HG02885 (cell line): ENCODE data around the gene ATP5MC3.

Experiments
- ATAC-seq: cut with Tn5 transposase; IDR thresholded peaks from one replicate; pipeline ENCODE4 v1.9.1; 2021; ENCODE audit warnings: mild to moderate bottlenecking; ENCODE audit not compliant: unreplicated experiment, poor library complexity

The ATP5MC3 gene

GRCh38 chr2:175169191-175169590 is 12.3 kb downstream of the ATP5MC3 start:
- ATAC-seq = no peak

DNA sequence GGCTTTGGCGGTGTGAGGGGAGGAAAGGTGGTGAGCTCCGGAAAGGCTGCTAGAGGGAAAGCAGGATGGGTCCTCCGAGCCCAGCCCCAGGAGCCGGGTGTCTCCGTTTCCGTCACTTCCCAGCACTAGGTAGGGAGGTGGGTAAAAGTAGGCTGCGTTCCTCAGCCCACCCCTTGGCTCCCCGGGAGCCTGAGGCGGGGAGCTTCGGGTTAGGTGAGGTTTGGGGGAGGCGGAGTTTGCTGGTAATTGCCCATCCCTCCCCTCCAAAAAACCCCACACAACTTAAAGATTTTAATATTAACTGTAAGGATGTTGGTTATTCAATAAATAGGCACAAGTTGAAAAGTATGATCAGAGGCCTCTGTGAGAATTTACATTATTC is 13.0 kb downstream of the ATP5MC3 start:
- peak; percentile 29 for ATAC-seq

DNA sequence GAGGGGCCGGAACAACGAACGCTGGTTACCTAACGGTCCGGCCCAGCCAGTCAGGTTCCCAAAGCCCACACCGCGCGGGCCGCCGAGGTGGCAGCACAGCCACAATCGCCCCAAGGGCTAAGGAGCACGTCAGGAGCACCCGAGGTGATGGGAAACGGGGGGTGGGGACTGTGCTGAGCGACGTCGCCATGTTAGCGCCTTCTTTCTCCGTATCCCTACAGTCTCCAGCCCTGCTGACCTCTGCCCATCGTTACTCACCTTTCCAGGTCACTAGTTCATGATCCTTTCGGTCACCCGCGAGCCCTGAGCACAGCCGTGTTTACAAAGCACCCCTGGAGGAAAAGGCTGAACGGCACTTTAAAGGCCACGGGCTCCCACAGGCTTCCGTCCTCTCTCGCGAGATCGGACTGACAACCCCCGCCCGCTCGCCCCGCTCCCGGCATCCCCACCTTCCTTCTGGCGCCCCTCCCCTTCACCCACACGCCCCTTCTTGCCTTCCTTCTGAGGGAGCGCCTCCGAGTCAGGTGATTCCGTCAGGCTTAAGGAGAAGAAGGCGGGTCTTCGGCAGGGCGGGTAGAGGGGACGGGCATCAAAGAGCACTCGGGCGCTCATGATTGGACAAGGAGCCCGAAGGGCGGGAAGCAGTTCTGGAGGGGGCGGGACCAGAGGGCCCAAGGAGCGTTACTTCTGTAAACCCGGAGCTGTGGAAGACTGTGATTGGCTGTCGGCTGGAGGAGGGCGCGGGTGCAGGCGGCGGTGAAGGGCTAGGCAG is 13.5 kb downstream of the ATP5MC3 start, which contains the start of gene ATF2:
TSS of gene ATF2 (minus strand) at position 412 of the 772 bp plus-strand sequence. CDS start 31,760 bp downstream, outside the sequence.
- ATAC-seq = peak; percentile 95

- peak; percentile 3 for ATAC-seq
These were observed 14.3 kb downstream of the ATP5MC3 start for GRCh38 chr2:175167076-175167791.

- ATAC-seq = no peak
These were observed 15.2 kb downstream of the ATP5MC3 start for GRCh38 chr2:175166216-175166824.

DNA sequence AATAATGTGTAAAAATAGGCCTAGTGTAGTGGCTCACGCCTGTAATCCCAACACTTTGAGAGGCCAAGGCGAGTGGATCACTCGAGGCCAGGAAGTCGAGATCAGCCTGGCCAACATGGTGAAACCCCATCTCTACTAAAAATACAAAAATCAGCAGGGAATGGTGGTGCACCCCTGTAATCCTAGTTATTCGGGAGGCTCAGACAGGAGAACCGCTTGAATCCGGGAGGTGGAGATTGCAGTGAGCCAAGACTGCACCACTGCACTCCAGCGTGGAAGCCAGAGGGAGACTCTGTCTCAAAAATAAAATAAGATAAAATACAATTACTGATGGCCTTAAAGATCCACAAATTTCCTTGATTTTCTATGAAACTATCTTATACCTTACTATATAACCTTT is 17.3 kb downstream of the ATP5MC3 start:
- ATAC-seq = no peak

- ATAC-seq = no peak
These were observed 22.6 kb downstream of the ATP5MC3 start for GRCh38 chr2:175158894-175159293.

DNA sequence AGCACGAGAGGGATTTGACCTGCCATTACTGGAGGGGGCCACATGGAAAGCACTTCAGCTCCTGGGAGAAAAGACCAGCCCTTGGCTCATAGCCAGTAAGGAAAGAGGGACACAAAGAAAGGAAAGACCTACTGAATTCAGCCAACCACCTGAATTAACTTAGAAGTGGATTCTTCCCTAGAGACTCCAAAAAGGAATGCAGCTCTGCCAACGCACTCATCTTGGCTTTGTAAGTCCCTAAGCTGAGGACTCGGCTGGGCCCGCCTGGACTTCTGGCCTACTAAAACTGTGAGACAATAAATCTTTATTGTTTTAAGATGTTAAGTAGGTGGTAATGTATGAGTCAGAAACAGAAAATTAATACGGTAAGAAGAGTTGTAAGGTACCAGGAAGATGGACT is 25.0 kb downstream of the ATP5MC3 start:
- ATAC-seq = no peak

DNA sequence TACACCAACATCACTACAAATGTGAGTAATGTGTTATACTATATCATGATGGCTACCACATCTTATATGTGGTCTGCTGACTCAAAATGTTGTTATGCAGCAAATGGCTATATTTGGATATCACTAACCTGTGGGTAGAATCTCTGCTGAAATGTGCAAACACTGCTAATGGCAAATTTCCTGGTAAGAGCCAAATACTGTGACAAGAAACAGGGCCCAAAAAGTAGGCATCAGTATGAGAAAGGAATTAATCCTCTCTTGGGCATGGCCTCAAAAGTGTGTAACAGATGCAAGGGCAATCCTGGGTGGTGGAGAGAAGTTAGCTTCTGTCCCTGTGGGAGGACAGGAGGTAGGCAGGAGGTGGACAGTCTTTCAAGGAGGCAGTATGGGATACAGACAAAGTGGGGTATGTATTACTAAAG is 26.8 kb downstream of the ATP5MC3 start:
- ATAC-seq = peak; percentile 85

DNA sequence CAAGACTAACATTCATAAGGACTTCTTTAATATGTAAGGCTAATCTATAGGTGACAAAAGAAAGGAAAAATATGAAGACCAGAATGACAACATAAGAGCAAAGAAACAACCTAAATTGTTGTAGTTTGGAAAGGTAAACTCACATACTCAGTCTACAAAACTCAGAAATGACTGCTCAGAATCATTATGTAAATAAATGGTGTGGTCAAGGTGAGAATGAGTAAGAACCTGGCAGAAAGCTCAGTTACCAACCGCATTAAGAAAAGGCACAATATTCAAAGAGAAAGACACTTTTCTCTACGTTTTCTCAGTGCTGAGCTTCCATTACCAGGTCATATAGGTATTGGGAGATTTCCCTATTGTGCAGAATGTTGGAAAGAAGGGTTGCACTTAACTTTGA is 29.3 kb downstream of the ATP5MC3 start:
- ATAC-seq = peak; percentile 79

DNA sequence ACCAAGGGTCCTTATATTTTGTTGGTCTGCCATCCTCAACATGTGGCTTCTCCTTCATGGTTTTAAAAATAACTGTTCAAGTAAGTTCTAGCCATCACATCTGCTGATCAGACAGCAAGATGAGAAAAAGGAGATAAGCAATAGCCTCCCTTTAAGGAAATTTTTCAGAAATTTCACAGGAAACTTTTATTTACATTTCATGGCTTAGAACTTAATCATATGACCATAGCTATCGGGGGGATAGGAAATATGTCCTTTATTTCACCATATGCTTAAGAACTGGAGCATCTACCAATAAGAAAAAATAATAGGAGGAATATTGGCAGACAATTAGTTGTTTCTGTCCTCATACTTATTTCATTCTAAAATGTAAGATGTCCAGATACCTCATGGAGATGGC is 29.7 kb downstream of the ATP5MC3 start:
- ATAC-seq = no peak

- ATAC-seq = no peak
These were observed 34.3 kb downstream of the ATP5MC3 start for GRCh38 chr2:175147186-175147585.

GRCh38 chr2:175143678-175144077 is 37.8 kb downstream of the ATP5MC3 start:
- ATAC-seq = no peak

DNA sequence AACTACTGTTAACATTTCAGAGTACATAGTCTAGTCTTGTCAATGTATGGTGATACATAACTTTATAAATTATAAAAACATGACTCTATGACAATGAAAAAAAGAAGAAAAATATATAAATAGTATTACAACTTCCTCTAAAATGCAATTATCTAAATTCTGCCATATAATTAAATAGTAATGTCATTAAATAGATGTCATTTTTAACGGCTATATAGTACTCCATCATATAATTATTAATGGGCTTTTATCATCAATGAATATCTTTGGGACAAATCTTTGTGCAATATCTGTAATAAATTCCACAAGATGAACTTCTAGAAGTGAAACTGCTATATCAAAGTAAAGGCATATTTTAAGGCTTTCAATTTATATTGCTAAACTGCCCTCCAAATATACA is 38.3 kb downstream of the ATP5MC3 start:
- ATAC-seq = no peak

- ATAC-seq = no peak
These were observed 41.2 kb downstream of the ATP5MC3 start for GRCh38 chr2:175140332-175140731.

DNA sequence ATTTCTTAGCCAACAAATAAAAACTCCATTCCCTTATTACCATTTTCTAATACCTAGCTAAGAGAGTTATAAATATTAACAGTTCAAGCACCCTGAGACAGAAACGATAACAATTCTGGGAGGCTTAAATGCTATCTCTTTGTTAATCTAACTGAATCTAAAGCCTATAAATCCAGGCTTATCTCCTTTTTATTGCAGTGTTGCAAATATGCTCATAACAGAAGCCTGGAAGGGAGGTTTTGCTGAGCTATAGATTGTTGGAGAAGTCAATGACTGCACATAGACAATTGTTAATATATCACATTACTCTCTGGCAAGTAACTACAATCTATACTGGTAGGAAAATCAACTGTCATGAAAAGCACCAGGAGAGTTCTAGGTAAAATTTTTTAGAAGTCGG is 43.7 kb downstream of the ATP5MC3 start:
- no peak for ATAC-seq

DNA sequence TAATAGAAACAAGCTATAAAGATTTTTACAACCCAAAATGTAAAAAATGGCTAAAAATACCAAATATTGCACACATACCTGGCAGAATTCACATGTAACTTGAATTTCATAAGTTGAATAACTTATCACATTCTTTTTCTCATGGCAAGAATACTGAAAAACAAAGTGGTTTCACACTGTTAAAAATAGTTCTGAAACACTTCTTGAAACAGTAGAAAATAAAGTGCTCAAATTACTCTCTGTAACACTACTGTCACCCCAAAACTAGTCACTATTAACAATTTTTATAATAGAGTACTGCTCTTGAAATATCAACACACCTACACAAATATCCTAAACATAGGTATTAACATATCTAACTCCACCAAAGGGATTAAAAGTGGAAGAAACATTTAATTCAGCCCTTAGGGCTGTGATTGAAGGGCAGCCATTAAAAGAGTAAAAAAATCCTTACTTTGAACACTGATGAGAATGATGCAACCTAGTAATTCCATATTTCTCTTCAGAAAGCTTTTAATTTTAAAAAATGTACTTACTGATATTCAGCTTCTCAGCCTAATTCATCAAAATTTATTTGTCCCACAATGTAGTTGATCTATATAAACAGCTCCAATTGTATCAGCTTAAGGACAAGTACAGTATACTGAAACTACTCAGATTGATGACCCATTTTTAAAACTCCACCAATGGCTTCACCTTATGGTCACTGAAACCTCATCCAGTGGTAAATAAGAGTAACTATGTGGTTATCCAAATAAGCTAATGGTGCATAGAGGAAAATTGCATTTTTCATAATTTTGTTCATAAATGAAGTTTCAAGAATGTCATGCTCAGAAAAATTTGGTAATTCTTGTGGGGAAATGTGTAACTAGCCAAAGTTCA is 44.9 kb downstream of the ATP5MC3 start:
- peak; percentile 82 for ATAC-seq

DNA sequence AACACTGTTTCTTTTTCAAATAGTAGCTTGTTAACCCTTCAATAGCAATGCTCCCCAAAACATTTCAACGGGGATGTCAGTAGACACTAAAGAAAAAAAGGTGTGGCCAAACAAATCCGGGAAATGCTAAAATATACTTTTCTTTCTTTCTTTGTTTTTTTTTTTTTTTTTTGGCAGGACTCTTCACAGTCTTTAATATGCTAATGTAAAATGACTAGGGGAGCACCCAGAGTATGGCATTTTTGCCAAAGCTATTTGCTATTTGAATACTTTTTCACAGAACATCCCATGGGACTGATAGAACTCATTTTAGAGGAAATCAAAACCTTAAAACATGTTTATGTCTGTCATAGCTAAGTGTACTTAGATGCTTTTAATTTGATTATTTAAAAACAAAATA is 45.6 kb downstream of the ATP5MC3 start:
- ATAC-seq = no peak

DNA sequence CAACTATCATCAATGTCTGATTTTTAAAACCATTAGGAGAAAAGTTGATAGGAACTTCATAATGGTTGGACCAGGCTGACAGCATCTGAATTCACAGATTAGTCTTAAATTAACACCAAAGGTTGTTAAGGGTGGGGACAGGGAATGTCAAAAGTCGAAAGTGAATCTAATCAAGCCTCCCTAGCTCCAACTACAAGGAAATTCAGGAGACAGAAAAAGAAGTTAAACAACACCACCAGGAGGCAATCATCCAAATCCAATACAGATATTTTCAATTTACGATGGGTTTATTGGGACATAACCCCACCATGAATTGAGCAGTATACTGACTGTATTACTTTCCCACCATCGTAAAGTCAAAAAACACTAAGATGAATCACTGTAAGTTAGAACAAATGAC is 46.3 kb downstream of the ATP5MC3 start:
- ATAC-seq = no peak

GRCh38 chr2:175131252-175131651 is 50.3 kb downstream of the ATP5MC3 start:
- no peak for ATAC-seq
